Activated CD8-positive, alpha-beta memory T cell treated with anti-CD3 and anti-CD28 coated beads for 48 hours (primary cell): ENCODE measurements around the gene KAT5.
"Not testable (repeated sequence)": the region's sequence is repeated elsewhere in the genome, so short reads cannot be mapped to it uniquely, and the experiment has no call there.

Experiments
- DNase-seq, 3 experiments: peaks; one replicate each; pipeline ENCODE4 v3.0.0-alpha.2; 2020; ENCODE audit warnings: low read depth in 2 of 3, low spot score in 2 of 3

The KAT5 gene

GRCh38 chr11:65743681-65744025 is 31.6 kb downstream of the KAT5 start:
- DNase-seq, result no peak

- DNase-seq, result no peak
Observed at GRCh38 chr11:65744026-65744698, 32.1 kb downstream of the KAT5 start.

- DNase-seq, result no peak
Observed at GRCh38 chr11:65744699-65745042, 32.6 kb downstream of the KAT5 start.

GRCh38 chr11:65745049-65745448 is 33.0 kb downstream of the KAT5 start:
- DNase-seq, result no peak

GRCh38 chr11:65762169-65762568 is 50.1 kb downstream of the KAT5 start:
- not testable (repeated sequence) for DNase-seq

- DNase-seq, result not testable (repeated sequence)
Observed at GRCh38 chr11:65762816-65763215, 50.8 kb downstream of the KAT5 start.

GRCh38 chr11:65764434-65764833 is 52.4 kb downstream of the KAT5 start:
- no peak for DNase-seq

GRCh38 chr11:65766535-65766934 is 54.5 kb downstream of the KAT5 start:
- no peak for DNase-seq

- no peak for DNase-seq
Observed at GRCh38 chr11:65767406-65767805, 55.4 kb downstream of the KAT5 start.

- DNase-seq, result not testable (repeated sequence)
Observed at GRCh38 chr11:65767806-65768205, 55.8 kb downstream of the KAT5 start.
